Endometrium (tissue), 2 donors: ENCODE results near the gene GRIN2D.

ENCODE experiments used
- FAIRE-seq: peaks from 2 replicates; lab custom pipeline; 2012; peaks lifted over from hg19 to GRCh38; lab: Jason Lieb, UNC
- donor health status: control.
- donor health status: control.

The GRIN2D gene

GRCh38 chr19:48442116-48443035, 48.9 kb downstream of the GRIN2D start:
- no peak for FAIRE-seq

- no peak for FAIRE-seq
Measured at GRCh38 chr19:48443256-48443655, 49.8 kb downstream of the GRIN2D start.
